ENCODE measurements around the gene CHST8. TPM values are rescaled to one million over a fixed set of nuclear protein-coding genes. Genes with fewer than 3 reads are reported as not detected.

Gene CHST8
- total RNA-seq, 1 donor from 2014 or later = not detected

DNA sequence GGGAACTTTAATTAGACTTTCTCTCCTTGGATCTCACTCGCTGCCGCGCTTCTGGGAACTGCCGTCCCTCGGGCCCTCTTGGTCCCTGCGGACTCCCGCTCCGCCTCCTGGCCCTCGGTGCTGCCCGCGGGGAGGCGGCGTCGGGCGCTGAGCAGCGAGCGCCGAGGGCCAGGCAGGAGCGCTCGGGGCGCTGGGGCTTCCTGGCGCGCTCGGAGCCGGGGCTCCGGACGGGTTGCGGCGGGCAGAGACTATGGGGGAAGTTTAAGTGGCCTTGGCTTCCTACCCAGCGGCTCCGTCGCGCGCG, 704 bp downstream of the CHST8 start:
- no peak for DNase-seq (ENCODE audit: low spot score)
- Mint-ChIP-seq H3K36me3 (ENCODE audit: low read depth) (no peaks in the 10 kb centered on the region), H3K4me3 (no peak overlapping the region), H3K4me1 (ENCODE audit: low read depth) (no peaks in the 10 kb centered on the region), H3K9me3 (no peaks in the 10 kb centered on the region), H3K27me3 (ENCODE audit: insufficient read depth) (peaks cover 35% of the 10 kb centered on the region), H3K27ac (no peak overlapping the region)
- intact Hi-C loops (cut with micrococcal nuclease) = no loop called here

GRCh38 chr19:33622809-33623511, 1.2 kb downstream of the CHST8 start:
- no peaks in the 10 kb centered on the region for H3K4me1 Mint-ChIP-seq (ENCODE audit: low read depth)
- H3K9me3 Mint-ChIP-seq = no peaks in the 10 kb centered on the region
- H3K36me3 Mint-ChIP-seq (ENCODE audit: low read depth) = no peaks in the 10 kb centered on the region
- H3K27me3 Mint-ChIP-seq (ENCODE audit: insufficient read depth) = peaks cover 35% of the 10 kb centered on the region
- H3K27ac Mint-ChIP-seq = no peak overlapping the region
- H3K4me3 Mint-ChIP-seq = no peak overlapping the region
- intact Hi-C loops (cut with micrococcal nuclease) = no loop called here
- DNase-seq (ENCODE audit: low spot score) = no peak

- Mint-ChIP-seq H3K27me3 (ENCODE audit: insufficient read depth) (peaks cover 33% of the 10 kb centered on the region), H3K4me3 (no peak overlapping the region), H3K36me3 (ENCODE audit: low read depth) (no peaks in the 10 kb centered on the region), H3K4me1 (ENCODE audit: low read depth) (no peaks in the 10 kb centered on the region), H3K27ac (no peak overlapping the region), H3K9me3 (no peaks in the 10 kb centered on the region)
- no peak for DNase-seq (ENCODE audit: low spot score)
- intact Hi-C loops (cut with micrococcal nuclease) = no loop called here
These were observed 2.8 kb downstream of the CHST8 start for GRCh38 chr19:33624586-33624985.

GRCh38 chr19:33627526-33627925, 5.8 kb downstream of the CHST8 start:
- H3K36me3 Mint-ChIP-seq (ENCODE audit: low read depth) = no peaks in the 10 kb centered on the region
- peaks cover 22% of the 10 kb centered on the region for H3K27me3 Mint-ChIP-seq (ENCODE audit: insufficient read depth)
- H3K9me3 Mint-ChIP-seq = no peaks in the 10 kb centered on the region
- no peak for DNase-seq (ENCODE audit: low spot score)
- no peaks in the 10 kb centered on the region for H3K4me1 Mint-ChIP-seq (ENCODE audit: low read depth)
- H3K4me3 Mint-ChIP-seq = no peak overlapping the region
- intact Hi-C loops (cut with micrococcal nuclease) = no loop called here
- H3K27ac Mint-ChIP-seq = no peak overlapping the region

GRCh38 chr19:33627962-33628839, 6.4 kb downstream of the CHST8 start:
- no peaks in the 10 kb centered on the region for H3K4me1 Mint-ChIP-seq (ENCODE audit: low read depth)
- intact Hi-C loops (cut with micrococcal nuclease) = no loop called here
- H3K27me3 Mint-ChIP-seq (ENCODE audit: insufficient read depth) = peaks cover 19% of the 10 kb centered on the region
- DNase-seq (ENCODE audit: low spot score) = no peak
- H3K4me3 Mint-ChIP-seq = no peak overlapping the region
- H3K36me3 Mint-ChIP-seq (ENCODE audit: low read depth) = no peaks in the 10 kb centered on the region
- H3K27ac Mint-ChIP-seq = no peak overlapping the region
- no peaks in the 10 kb centered on the region for H3K9me3 Mint-ChIP-seq

DNA sequence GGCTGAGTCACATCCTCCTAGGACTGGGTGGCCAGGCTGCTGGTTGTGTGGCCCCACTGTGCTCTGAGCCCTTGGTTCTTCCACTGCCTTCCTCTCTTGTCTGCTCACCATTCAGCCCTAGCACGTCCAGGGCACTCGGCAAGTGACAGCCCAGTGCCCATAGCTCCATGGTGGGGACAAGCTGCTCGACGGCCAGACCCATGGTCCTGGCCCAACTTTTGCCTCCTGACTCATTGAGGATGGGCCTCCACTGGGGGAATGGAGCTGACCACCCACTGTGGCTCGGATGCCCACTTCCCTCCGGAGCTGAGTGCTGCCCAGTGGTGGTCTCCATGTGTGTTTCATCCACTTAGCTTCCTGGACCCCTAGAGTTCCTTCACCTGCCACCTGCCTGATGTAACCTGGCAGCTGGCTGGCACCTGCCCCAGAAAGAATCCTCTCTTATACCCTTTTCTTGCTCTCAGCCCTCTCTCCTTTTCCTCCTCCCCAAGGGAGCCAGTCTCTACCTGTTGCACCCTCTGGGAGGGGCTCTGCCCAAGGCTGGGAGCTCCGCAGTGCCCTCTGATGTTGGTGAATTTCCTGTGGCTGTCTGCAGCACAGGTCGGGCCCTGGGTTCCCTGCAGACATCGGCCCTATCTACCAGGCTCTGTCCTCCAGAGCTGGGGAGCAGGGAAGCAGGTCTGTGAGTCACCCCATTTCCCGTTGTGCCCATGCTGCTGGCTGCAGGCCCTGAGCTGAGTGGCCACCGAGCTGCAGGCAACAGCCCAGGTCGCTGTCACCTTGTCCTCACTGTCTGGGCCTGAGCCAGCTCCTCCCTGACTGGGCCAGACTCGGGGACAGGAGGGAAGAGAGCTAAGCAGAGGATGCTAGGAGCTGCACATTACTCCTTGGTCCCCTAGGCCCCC, 7.4 kb downstream of the CHST8 start:
- H3K4me1 Mint-ChIP-seq (ENCODE audit: low read depth) = no peaks in the 10 kb centered on the region
- intact Hi-C loops (cut with micrococcal nuclease) = no loop called here
- no peak overlapping the region for H3K4me3 Mint-ChIP-seq
- peaks cover 12% of the 10 kb centered on the region for H3K27me3 Mint-ChIP-seq (ENCODE audit: insufficient read depth)
- no peak overlapping the region for H3K27ac Mint-ChIP-seq
- DNase-seq (ENCODE audit: low spot score) = no peak
- no peaks in the 10 kb centered on the region for H3K9me3 Mint-ChIP-seq
- no peaks in the 10 kb centered on the region for H3K36me3 Mint-ChIP-seq (ENCODE audit: low read depth)

DNA sequence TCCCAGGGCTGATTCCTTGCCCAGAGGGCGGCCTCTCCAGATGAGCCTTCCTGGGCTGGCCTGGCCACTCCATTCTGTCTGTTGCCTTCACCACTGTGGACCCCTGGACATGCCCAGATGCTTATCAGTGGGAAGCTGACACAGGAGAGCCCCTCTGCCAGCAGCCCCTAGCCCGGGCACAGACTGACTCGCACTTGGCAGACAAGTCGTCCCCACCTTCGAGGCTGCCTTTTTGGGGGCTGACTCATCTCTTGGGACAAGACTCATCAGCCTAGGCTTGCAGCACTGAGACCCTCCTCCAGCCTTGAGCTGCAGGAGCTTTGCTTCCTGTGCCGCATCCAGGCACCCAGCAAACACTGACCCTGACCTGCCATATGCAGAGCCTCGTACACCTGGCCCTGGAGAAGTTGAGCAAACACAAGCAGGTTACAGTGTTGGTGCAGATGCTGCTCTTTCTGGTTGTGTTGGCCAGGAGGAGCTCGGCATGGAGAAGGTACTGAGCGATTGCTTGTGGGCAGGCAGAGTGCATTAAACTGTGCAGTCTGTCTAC, 8.1 kb downstream of the CHST8 start:
- Mint-ChIP-seq H3K4me3 (no peak overlapping the region), H3K36me3 (ENCODE audit: low read depth) (no peaks in the 10 kb centered on the region)

DNA sequence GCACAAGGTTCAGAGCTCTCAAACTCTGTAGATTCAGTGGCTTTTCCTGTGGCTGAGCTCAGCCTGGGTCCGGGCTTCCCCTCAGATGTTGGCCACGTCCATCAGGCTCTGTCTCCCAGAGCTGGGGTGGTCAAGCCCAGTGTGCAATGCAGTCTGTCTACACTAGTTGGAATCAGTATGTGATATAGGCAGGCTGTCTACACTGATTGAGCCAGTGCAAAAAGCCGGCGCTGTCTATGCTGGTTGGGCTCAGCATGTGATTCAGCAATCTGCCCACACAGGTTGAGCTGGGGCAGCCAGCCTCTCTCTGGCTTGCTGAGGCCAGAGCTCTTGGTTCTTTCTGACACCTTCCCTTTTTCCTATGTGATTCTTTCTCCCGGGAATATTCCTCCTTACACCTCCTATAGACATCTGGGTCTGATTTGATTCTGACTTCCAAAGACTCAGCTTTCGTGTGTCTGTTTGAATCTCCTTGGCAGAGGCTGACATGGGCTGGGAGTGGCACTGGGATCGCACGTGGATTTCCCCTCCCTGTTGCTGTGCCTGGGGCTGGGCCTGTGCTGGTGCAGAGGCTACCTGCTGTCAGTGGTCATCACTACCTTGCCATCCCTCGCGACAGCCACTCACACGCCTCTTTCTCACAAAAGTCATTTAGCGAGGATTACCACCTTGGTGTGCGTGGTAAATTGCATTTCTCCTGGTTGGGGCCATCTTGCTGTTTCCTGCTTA, 9.3 kb downstream of the CHST8 start:
- Mint-ChIP-seq H3K36me3 (ENCODE audit: low read depth) (no peaks in the 10 kb centered on the region), H3K9me3 (no peaks in the 10 kb centered on the region), H3K4me3 (no peak overlapping the region), H3K27ac (no peak overlapping the region), H3K4me1 (ENCODE audit: low read depth) (no peaks in the 10 kb centered on the region), H3K27me3 (ENCODE audit: insufficient read depth) (peaks cover 4% of the 10 kb centered on the region)
- no peak for DNase-seq (ENCODE audit: low spot score)
- intact Hi-C loops (cut with micrococcal nuclease) = no loop called here

More for the DNA sequence above, 8.1 kb downstream of the CHST8 start:
- H3K27ac Mint-ChIP-seq = no peak overlapping the region
- intact Hi-C loops (cut with micrococcal nuclease) = no loop called here
- no peaks in the 10 kb centered on the region for H3K9me3 Mint-ChIP-seq
- no peak for DNase-seq (ENCODE audit: low spot score)
- H3K27me3 Mint-ChIP-seq (ENCODE audit: insufficient read depth) = peaks cover 5% of the 10 kb centered on the region
- no peaks in the 10 kb centered on the region for H3K4me1 Mint-ChIP-seq (ENCODE audit: low read depth)

DNA sequence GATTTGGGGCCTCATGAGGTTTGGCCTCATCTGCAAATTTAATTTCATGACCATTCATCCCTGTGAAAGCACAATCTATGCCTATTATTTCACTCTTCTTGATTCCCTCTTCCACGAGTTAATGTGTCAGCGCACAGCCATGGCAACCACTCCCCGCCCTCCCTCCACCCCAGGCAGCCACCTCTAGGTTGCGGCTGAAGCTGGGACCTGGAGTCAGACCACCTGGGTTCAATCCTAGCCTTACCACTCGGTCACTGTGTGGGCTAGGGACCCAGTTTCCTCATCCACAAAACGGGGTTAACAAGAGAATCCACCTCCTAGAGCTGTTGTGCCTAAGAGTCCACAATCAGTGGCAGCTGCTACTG, 9.8 kb downstream of the CHST8 start:
- intact Hi-C loops (cut with micrococcal nuclease) = no loop called here
- no peak for DNase-seq (ENCODE audit: low spot score)
- no peaks in the 10 kb centered on the region for H3K9me3 Mint-ChIP-seq
- no peak overlapping the region for H3K4me3 Mint-ChIP-seq
- H3K36me3 Mint-ChIP-seq (ENCODE audit: low read depth) = no peaks in the 10 kb centered on the region
- no peak overlapping the region for H3K27ac Mint-ChIP-seq
- H3K4me1 Mint-ChIP-seq (ENCODE audit: low read depth) = no peaks in the 10 kb centered on the region
- no peaks in the 10 kb centered on the region for H3K27me3 Mint-ChIP-seq (ENCODE audit: insufficient read depth)

DNA sequence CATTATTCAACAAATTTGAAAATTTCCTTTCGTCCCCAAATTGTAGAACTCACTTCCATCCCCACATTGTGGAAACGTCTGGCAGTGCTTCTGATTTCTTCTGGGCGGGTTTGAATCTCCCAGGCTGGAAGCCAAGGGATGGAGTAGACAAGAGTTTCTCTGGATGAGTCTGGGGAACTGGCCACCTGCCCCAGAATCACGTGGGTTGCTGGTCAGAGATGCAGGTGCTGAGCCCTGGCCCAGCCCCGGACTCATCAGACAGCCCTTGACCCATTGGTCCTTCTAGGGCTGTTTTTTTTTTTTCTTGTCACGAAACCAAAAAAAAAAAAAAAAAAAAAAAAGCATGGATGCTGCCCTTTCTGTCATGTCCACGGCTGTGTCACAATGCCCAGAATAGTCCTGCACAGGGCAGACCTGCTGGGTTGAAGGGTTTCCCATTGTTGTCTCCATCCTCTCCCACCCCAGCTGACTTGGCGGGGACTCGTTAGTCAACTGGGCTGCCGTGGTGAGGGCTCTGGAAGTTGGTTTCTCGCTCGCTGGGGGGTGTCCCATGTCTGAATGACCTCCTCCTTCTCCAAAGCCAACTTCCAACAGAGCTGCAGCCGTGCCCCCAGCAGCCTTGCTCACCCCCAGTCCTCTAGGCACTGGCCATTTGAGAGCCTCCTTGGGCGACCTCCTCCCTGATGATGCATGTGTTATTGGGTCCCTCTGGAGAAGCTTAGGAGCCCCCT, 12.8 kb downstream of the CHST8 start:
- H3K4me3 Mint-ChIP-seq = no peak overlapping the region
- no peaks in the 10 kb centered on the region for H3K27me3 Mint-ChIP-seq (ENCODE audit: insufficient read depth)
- H3K36me3 Mint-ChIP-seq (ENCODE audit: low read depth) = no peaks in the 10 kb centered on the region
- no peaks in the 10 kb centered on the region for H3K4me1 Mint-ChIP-seq (ENCODE audit: low read depth)
- intact Hi-C loops (cut with micrococcal nuclease) = no loop called here
- no peak for DNase-seq (ENCODE audit: low spot score)
- no peaks in the 10 kb centered on the region for H3K9me3 Mint-ChIP-seq
- H3K27ac Mint-ChIP-seq = no peak overlapping the region

DNA sequence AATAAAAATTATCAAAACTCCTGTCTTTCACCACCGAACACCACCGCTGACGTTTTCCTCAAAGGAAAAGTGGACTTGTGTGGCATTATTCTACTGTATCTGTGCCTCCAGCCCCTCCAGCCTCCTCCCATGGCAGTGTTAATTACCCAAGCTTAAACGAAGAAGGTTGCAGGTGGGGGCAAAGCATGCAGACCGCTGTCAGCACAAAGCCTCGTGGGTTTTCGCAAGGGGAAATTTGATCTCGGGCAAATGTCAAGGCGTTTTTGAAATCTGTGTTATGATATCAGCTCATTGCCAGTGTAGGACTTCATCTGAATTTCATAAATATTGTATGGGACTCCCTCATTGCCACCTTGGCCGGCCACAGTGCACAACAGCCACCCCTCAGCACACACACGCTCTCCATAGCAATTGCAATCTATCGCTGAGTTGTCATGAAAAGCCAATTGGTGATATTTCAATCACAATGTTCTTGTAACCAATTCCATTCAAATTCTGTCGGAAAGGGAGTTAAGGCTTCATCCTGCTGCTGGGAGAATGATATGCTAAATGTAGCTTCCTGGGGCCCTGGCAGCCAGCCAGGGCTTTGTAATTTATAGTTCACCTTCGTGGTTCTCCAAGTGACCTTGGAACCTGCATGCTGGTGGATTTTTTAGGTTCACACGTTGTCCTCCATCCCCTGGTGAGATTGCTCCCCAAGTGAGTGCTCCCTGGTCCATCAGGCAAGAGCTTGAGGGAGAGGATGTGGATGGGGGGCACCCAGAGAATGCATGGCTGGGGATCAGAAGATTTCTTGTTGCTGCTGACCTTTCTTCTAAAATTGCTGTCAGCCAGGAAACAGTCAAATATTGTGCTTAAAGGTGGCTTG, 16.6 kb downstream of the CHST8 start:
- Mint-ChIP-seq H3K4me3 (no peak overlapping the region), H3K27me3 (ENCODE audit: insufficient read depth) (no peaks in the 10 kb centered on the region), H3K4me1 (ENCODE audit: low read depth) (no peaks in the 10 kb centered on the region), H3K9me3 (no peaks in the 10 kb centered on the region), H3K27ac (no peak overlapping the region), H3K36me3 (ENCODE audit: low read depth) (no peaks in the 10 kb centered on the region)
- DNase-seq (ENCODE audit: low spot score) = no peak
- intact Hi-C loops (cut with micrococcal nuclease) = no loop called here
